RWPE1 (cell line): ENCODE data around the gene RUNX1.
A peak's percentile ranks its signal among the peaks of the same experiment; 100 is the strongest.

ENCODE experiments used
- CTCF ChIA-PET: fragments of 350-600 bp; sonication (Branson Sonifier 250); formaldehyde crosslinking; extraction: SDS; loops from one replicate; lab custom pipeline; 2021; lab: Yijun Ruan, JAX
- POLR2A ChIA-PET: fragments of 400-600 bp; formaldehyde crosslinking; extraction: SDS; loops from one replicate; lab custom pipeline; 2020; ENCODE audit warnings: antibody characterized with exemption; ENCODE audit not compliant: low non-redundant PET; lab: Yijun Ruan, JAX
- DNase-seq: peaks from one replicate; pipeline ENCODE4 v3.0.0; 2012; ENCODE audit warnings: low spot score
- H3K27ac ChIP-seq: fragments of 450-650 bp; 2 replicates; pipeline ENCODE4 v1.5.1; 2017
- TF ChIP-seq, protein P1 (sequence below): fragments of 450-650 bp; conservative IDR thresholded peaks from 2 replicates; pipeline ENCODE4 v1.5.1; 2017; ENCODE audit warnings: low read depth, mild to moderate bottlenecking

RUNX1 gene

DNA sequence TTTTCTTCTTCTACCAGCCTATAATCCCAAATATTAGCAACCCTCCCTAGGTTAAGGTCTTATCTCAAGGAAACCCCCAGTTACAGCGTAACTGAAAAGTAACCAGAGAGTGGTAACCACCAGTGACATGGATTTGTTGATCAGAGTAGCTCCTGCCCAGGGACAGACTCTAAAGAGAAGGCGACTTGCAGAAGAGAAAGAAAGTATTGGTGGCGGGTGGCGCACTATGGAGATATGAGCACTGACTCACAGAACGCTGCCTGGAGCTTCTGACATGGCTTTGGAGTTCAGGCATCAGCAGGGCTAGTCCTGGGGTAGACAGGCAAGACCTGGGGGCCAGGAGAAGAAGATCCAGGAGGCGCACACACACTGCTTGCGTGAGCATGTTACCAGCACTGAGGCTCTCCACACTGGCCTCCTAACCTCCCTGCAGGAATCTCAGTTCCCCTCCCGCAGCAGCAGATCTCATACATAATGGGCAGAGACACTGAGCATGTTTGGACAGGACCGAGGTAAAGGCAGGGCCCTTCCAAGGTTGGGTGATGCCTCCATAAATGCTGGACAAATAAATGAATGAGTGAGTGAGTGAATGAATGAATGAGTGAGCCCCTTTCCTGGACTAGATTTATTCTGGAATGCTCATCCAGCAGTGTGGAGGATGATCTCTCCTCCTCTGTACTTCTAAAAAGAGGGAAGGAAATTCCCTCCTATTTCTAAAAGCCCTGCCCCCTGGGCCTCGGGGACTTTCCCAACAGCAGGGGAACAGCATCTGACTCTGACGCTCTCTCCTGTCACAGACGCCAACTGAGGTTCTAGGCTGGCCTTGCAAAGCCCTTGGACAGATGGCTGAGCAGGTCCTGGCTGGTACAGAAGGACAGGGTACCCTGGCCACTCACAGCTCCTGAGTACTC, 204.8 kb downstream of the RUNX1 start:
- POLR2A ChIA-PET = no interaction called here
- TF ChIP-seq, protein P1, sequence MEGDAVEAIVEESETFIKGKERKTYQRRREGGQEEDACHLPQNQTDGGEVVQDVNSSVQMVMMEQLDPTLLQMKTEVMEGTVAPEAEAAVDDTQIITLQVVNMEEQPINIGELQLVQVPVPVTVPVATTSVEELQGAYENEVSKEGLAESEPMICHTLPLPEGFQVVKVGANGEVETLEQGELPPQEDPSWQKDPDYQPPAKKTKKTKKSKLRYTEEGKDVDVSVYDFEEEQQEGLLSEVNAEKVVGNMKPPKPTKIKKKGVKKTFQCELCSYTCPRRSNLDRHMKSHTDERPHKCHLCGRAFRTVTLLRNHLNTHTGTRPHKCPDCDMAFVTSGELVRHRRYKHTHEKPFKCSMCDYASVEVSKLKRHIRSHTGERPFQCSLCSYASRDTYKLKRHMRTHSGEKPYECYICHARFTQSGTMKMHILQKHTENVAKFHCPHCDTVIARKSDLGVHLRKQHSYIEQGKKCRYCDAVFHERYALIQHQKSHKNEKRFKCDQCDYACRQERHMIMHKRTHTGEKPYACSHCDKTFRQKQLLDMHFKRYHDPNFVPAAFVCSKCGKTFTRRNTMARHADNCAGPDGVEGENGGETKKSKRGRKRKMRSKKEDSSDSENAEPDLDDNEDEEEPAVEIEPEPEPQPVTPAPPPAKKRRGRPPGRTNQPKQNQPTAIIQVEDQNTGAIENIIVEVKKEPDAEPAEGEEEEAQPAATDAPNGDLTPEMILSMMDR = no peak
- H3K27ac ChIP-seq = peak overlapping the region; percentile 94
- CTCF ChIA-PET = interaction anchor here (0.8 to 1.0 kb wide), 2 partner anchors 99 kb away, joined by 3 read pairs; no protein-coding TSS in a partner anchor
- no peak for DNase-seq

DNA sequence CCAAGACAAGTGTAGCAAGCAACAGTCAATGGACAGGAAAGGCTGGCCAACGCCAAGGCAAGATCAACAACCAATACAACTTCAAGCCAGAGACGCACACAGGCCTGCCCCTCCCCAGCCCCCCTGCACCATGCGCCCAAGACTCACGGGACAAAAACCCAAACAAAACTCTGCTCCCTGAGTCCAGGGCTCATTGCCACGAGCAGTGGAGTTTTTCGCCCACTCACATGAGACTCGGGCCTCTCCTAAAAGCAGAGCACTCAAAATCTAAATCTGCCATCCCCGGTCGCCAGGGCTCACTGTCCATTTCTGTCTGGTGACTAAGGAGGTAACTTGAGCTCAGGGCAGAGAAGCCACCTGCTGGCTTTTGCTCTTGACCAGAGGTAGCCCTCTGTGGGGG, 205.5 kb downstream of the RUNX1 start:
- TF ChIP-seq, protein P1 = no peak

DNA sequence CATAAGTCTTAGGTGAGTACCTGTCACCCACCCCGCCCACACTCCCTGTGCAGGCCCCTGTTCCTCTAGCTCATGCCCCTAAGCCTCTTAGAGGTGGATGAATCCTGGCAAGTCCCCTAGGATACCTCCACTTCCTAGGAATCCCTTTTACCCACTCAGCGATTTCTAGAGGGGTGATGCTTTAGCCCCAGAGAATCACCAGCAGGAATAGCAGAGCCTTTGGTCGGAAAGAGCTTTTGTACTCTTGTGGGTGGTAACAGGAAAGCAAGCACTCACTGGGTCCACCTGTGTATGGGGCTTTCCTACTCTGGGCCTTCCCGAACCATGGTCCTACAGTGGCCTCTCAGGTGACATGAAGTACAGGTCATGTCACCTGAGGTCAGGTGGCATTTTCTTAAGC, 207.9 kb downstream of the RUNX1 start:
- no peak for DNase-seq
- POLR2A ChIA-PET = no interaction called here
- TF ChIP-seq, protein P1 = no peak
- peak overlapping the region; percentile 45 for H3K27ac ChIP-seq
- CTCF ChIA-PET = no interaction called here

More for the DNA sequence above, 205.5 kb downstream of the RUNX1 start:
- ChIA-PET CTCF (interaction anchor here (0.8 kb wide), 1 partner anchor 98 kb away, joined by 3 read pairs; no protein-coding TSS in a partner anchor), POLR2A (no interaction called here)
- no peak for DNase-seq
- peak overlapping the region; percentile 94 for H3K27ac ChIP-seq

DNA sequence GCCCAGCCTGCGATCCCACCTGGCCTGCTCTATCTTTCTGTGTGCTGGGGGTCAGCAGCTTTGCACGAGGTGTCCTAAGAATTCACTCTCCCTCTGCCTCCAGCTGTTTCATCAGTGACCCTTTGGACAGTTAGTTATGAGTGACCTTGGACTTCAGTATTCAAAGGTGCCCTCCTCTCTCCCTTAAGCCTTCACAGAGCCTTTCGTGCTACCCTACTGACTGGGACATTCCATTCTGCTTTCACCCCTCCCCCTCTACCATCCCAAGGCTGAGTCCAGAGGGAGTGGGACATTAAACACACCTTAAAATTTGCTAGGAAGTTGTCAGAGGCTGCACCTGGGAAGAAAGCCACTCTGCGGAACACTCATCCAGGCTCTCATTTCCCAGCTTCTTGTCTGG, 208.4 kb downstream of the RUNX1 start:
- TF ChIP-seq, protein P1 = no peak
- peak overlapping the region; percentile 45; the same call in 1 of the 2 replicates for H3K27ac ChIP-seq
- DNase-seq = no peak
- ChIA-PET POLR2A (no interaction called here), CTCF (no interaction called here)

DNA sequence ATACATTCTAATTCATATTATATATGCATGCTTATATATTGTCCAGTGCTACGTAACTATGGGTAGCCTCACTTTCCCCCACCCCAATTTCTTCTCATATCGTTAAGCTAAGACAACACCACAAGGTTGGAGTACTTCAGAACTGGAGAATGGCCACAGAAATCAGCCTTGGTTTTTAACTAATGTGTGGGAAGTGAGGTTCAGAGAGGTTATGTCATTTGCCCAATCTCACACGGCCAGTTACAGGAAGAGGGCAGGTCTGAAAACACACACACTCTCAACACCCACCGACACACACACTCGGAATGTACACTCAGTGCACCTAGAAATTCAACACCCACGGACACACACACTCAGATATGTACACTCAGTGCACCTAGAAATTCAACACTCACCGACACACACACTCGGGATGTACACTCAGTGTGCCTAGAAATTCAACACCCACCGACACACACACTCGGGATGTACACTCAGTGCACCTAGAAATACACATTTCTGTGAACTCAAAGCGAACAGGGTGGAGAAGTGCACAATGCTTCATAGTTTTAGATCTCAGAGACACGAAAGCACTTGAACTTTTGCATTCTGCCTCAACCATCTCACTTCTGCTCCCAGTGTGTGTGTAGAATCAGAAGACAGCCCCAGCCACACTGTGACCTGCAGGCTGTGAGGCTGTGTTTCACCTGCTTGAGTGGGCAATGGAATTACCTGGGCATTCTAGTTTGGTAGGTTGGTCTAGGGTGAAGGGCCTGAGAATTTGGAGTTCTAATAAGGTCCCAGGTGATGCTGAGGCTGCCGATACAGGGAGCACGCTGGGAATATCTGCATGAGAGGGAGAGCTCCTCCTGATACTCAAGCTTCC, 209.9 kb downstream of the RUNX1 start:
- CTCF ChIA-PET = interaction anchor here (0.6 kb wide), 1 partner anchor 25 kb away, joined by 4 read pairs; no protein-coding TSS in a partner anchor

More for the DNA sequence above, 209.9 kb downstream of the RUNX1 start:
- POLR2A ChIA-PET = no interaction called here
- H3K27ac ChIP-seq = peak overlapping the region; percentile 44
- no peak for DNase-seq
- TF ChIP-seq, protein P1 = no peak
